K562 (cell line): ENCODE results near the gene DCTD. TPM values are rescaled to one million over a fixed set of nuclear protein-coding genes. Genes with fewer than 3 reads are reported as not detected.

ENCODE experiments used
- ATAC-seq: fragments of 200-7000 bp; cut with Tn5 transposase; 3 replicates; pipeline ENCODE4 v1.9.1; 2020; ENCODE audit warnings: moderate library complexity
- BruUV-seq: library from RNA; stranded (reverse); fragments of 400-500 nt; replicated peaks from 2 replicates; lab custom pipeline; 2021; lab: Mats Ljungman, UMichigan
- CTCF ChIA-PET: fragments of 300-600 bp; formaldehyde crosslinking; extraction: SDS; loops from one replicate; lab custom pipeline; 2021; ENCODE audit warnings: low intra/inter-chr PET ratio; lab: Yijun Ruan, JAX
- POLR2A ChIA-PET: fragments of 300-600, 350-650 bp; sonication (Branson Sonifier 250); formaldehyde crosslinking; extraction: SDS; loops from one replicate; lab custom pipeline; 2021; ENCODE audit warnings: antibody characterized with exemption, inconsistent platforms; lab: Yijun Ruan, JAX
- DNase-seq, 4 experiments: peaks; one replicate each; pipeline versions ENCODE4 v3.0.0 to v3.0.0-alpha.2; 2011 to 2018; ENCODE audit warnings: low spot score in 3 of 4, mixed read lengths in 3 of 4; ENCODE audit errors: extremely low read depth in 1 of 4
- FAIRE-seq: peaks from 2 replicates; lab custom pipeline; 2011; peaks lifted over from hg19 to GRCh38; lab: Jason Lieb, UNC
- H2AFZ ChIP-seq: 2 replicates; pipeline ENCODE4 v1.6.0; 2011; ENCODE audit warnings: low read depth, low read length, control low read depth, inconsistent platforms
- H3K27ac ChIP-seq: fragments of 200-600 bp; 3 replicates; pipeline ENCODE4 v1.8.0; 2011; ENCODE audit warnings: low read depth, mild to moderate bottlenecking, control low read depth, inconsistent platforms, low read length, moderate library complexity, mixed read lengths; ENCODE audit errors: extremely low read depth
- H3K27me3 ChIP-seq, 2 experiments: fragments of 300-600 bp in 1 of 2; 2 replicates in 1 of 2; 3 replicates in 1 of 2; pipeline versions ENCODE4 v1.6.0 to v1.8.0; 2011; ENCODE audit warnings: inconsistent platforms in 2 of 2, low read length in 2 of 2, mild to moderate bottlenecking in 1 of 2, mixed read lengths in 1 of 2, moderate library complexity in 1 of 2; ENCODE audit not compliant: control insufficient read depth in 2 of 2, insufficient read depth in 2 of 2
- H3K36me3 ChIP-seq: fragments of 300-600 bp; 3 replicates; pipeline ENCODE4 v1.8.0; 2011; ENCODE audit warnings: mild to moderate bottlenecking, low read length, inconsistent platforms; ENCODE audit not compliant: control insufficient read depth, insufficient read depth
- H3K4me1 ChIP-seq, 2 experiments: fragments of 200-600 bp in 1 of 2; replicated peaks in 1 of 2; 2 replicates in 1 of 2; 3 replicates in 1 of 2; pipeline versions ENCODE4 v1.5.1 to v1.8.0; 2011; ENCODE audit warnings: inconsistent platforms in 2 of 2, low read length in 2 of 2, mild to moderate bottlenecking in 1 of 2, mixed read lengths in 1 of 2, moderate library complexity in 1 of 2; ENCODE audit not compliant: control insufficient read depth in 2 of 2, insufficient read depth in 2 of 2
- H3K4me2 ChIP-seq: 2 replicates; pipeline ENCODE4 v1.6.1; 2011; ENCODE audit warnings: low read length, control low read depth, inconsistent platforms, mixed read lengths; ENCODE audit not compliant: insufficient read depth
- H3K4me3 ChIP-seq: fragments of 200-600 bp; sonication (generic), shearing (Covaris generic); 2 replicates; pipeline ENCODE4 v1.5.1; 2016; ENCODE audit warnings: control low read depth, inconsistent platforms
- H3K79me2 ChIP-seq: fragments of 200-600 bp; 3 replicates; pipeline ENCODE4 v1.8.0; 2011; ENCODE audit warnings: low read length, inconsistent platforms; ENCODE audit not compliant: control insufficient read depth, insufficient read depth
- H3K9ac ChIP-seq, 2 experiments: 2 replicates each; pipeline versions ENCODE4 v1.6.0 to v1.6.1; 2011; ENCODE audit warnings: low read depth in 2 of 2, low read length in 2 of 2, control low read depth in 1 of 2, inconsistent platforms in 1 of 2, mild to moderate bottlenecking in 1 of 2, mixed read lengths in 1 of 2; ENCODE audit not compliant: insufficient read depth in 1 of 2
- H3K9me1 ChIP-seq: one replicate; pipeline ENCODE4 v1.6.0; 2011; ENCODE audit warnings: inconsistent platforms, mild to moderate bottlenecking, low read length, moderate library complexity; ENCODE audit not compliant: control insufficient read depth, insufficient read depth
- H3K9me3 ChIP-seq: replicated peaks from 2 replicates; pipeline ENCODE4 v1.5.1; 2011; ENCODE audit warnings: low read depth, low read length, inconsistent platforms; ENCODE audit not compliant: control insufficient read depth, insufficient read depth
- H4K20me1 ChIP-seq: replicated peaks from 2 replicates; pipeline ENCODE4 v1.6.1; 2011; ENCODE audit warnings: low read length, inconsistent platforms, mixed read lengths; ENCODE audit not compliant: control insufficient read depth, insufficient read depth
- CEBPB ChIP-seq: fragments of 450-650 bp; IDR thresholded peaks from 2 replicates; pipeline ENCODE4 v1.6.1; 2016; ENCODE audit warnings: missing genetic modification characterization, missing compliant biosample characterization
- CEBPG ChIP-seq, 3 experiments: fragments of 200-800 bp in 1 of 3; sonication (Bioruptor generic) in 1 of 3; sonication (generic) in 1 of 3; formaldehyde crosslinking in 1 of 3; IDR thresholded peaks in 2 of 3; conservative IDR thresholded peaks in 1 of 3; 2 replicates each; pipeline versions ENCODE4 v1.6.1 to v1.8.0; 2016 to 2022; ENCODE audit warnings: missing compliant biosample characterization in 2 of 3, missing genetic modification characterization in 2 of 3, mild to moderate bottlenecking in 1 of 3, missing genetic modification reagents in 1 of 3
- ELF4 ChIP-seq: fragments of 450-650 bp; formaldehyde crosslinking; IDR thresholded peaks from 2 replicates; pipeline ENCODE4 v1.4.0; 2022; ENCODE audit warnings: missing genetic modification characterization
- ILF3 ChIP-seq: fragments of 450-650 bp; IDR thresholded peaks from 2 replicates; pipeline ENCODE4 v1.6.1; 2018; ENCODE audit warnings: antibody characterized with exemption, mild to moderate bottlenecking, moderate library complexity, borderline replicate concordance
- SMC3 ChIP-seq: conservative IDR thresholded peaks from 2 replicates; pipeline ENCODE4 v1.6.1; 2011; ENCODE audit warnings: low read depth, low read length, improper control_type of control experiment; ENCODE audit not compliant: insufficient read depth
- WGBS: fragments of 100-300 bp; shearing (Covaris generic); methylation state at CpG from one replicate; pipeline ENCODE4 v1.1.6; 2016; ENCODE audit warnings: low coverage, mixed read lengths; ENCODE audit not compliant: insufficient coverage; ENCODE audit errors: missing lambda C conversion rate; 5-methylcytosine and 5-hydroxymethylcytosine counted together
- in situ Hi-C: fragments of 300-500 bp; cut with MboI; formaldehyde crosslinking; loops from 4 replicates; pipeline ENCODE4 v1.15.0; 2018; ENCODE audit warnings: inconsistent platforms, mixed read lengths
- intact Hi-C: fragments of 100-400 bp; cut with micrococcal nuclease; formaldehyde crosslinking; loops from 2 replicates; pipeline ENCODE4 v1.14.2; 2022
- polyA plus RNA-seq, 8 experiments: library from polyadenylated mRNA; depleted of rRNA in 4 of 8; stranded (reverse) in 5 of 8; unstranded in 3 of 8; fragments of >200 nt; fragmentation: Nextera tagmentation in 2 of 8; fragmentation: Illumina TruSeq in 1 of 8; extraction: Ambion mirVana in 2 of 8; extraction: Trizol in 1 of 8; gene quantifications; 2 replicates each; pipeline versions ENCODE4 v1.2.1 to v1.2.3, GENCODE V29; 2011 to 2014; ENCODE audit warnings: inconsistent platforms in 1 of 8, missing spikeins in 1 of 8
- total RNA-seq, 7 experiments: library from RNA; depleted of rRNA in 6 of 7; stranded (reverse); fragments of >200 nt in 6 of 7; fragmentation: Illumina TruSeq in 2 of 7; extraction: Trizol in 2 of 7; gene quantifications; 2 replicates each; pipeline versions ENCODE4 v1.2.1 to v1.2.3, GENCODE V29; 2011 to 2021; ENCODE audit warnings: low replicate concordance in 1 of 7

Gene DCTD
- total and polyA plus RNA-seq, 9 of the 15 experiments (the other 6 are each of a cell fraction or from before 2014, with no cell fraction given), result 38.7 to 114 (median 76.5) TPM

GRCh38 chr4:182931691-182932345 is 14.6 kb upstream of the DCTD start:
- no peak overlapping the region for H3K9ac ChIP-seq
- H3K4me3 ChIP-seq, result no peak overlapping the region
- intact Hi-C loops (no loop called here), in situ Hi-C loops (loop anchor here (5.0 kb wide), 2 partner anchors 140 to 320 kb away; no protein-coding TSS in a partner anchor)
- TF ChIP-seq CEBPB (tag) (peak; percentile 26; the same call in 1 of the 2 replicates), ILF3 (no peak), CEBPG (CRISPR knock-in tag; IDR thresholded peaks at IDR 0.05) (no peak), CEBPG (tag; conservative IDR thresholded peaks at IDR 0.05 in 1 of 2, IDR thresholded peaks at IDR 0.05 in 1 of 2) (peak; percentile 17 to 37; a peak in 1 of 4 replicates)
- 20% methylated on average over 5 of the region's 5 CpGs for WGBS
- H3K36me3 ChIP-seq, result no peaks in the 10 kb centered on the region
- no peak overlapping the region for H3K27ac ChIP-seq
- H3K9me1 ChIP-seq, result no peaks in the 10 kb centered on the region
- H3K79me2 ChIP-seq, result no peaks in the 10 kb centered on the region
- no peak overlapping the region for H3K4me2 ChIP-seq
- DNase-seq, result no peak
- ChIA-PET CTCF (no interaction called here), POLR2A (no interaction called here)
- H4K20me1 ChIP-seq, result no peaks in the 10 kb centered on the region
- no peak for ATAC-seq
- no peak overlapping the region for H2AFZ ChIP-seq
- BruUV-seq, result no TSS peak
- no peaks in the 10 kb centered on the region for H3K4me1 ChIP-seq
- no peak for FAIRE-seq
- peaks cover 0 to 9% of the 10 kb centered on the region in 2 experiments; a peak in 1 of 5 replicates for H3K27me3 ChIP-seq
- H3K9me3 ChIP-seq, result no peaks in the 10 kb centered on the region

DNA sequence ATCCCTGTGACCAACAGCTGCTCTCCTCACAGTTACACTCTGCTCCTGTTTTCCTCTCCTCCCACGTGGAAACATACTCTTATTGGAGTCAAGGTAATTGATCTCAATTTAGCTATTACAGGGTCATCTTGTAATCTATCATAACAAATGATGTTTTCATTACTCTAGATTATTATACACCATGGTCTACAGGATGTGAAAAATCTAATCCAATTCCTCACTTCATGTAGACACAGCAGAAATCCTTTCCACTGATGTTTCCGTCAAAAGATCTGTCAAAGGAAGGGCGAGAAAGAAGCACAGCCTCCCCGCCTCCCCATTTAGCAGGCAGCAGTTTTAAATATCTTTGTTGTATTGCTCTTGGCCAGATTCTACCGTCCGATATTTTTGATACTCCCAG is 13.7 kb upstream of the DCTD start:
- no peak overlapping the region for H2AFZ ChIP-seq
- no peak overlapping the region for H3K9ac ChIP-seq
- ChIA-PET CTCF (no interaction called here), POLR2A (no interaction called here)
- H3K4me3 ChIP-seq, result no peak overlapping the region
- ATAC-seq (no peak), FAIRE-seq (no peak), DNase-seq (no peak)
- no peaks in the 10 kb centered on the region for H3K9me3 ChIP-seq
- in situ Hi-C loops, result loop anchor here (5.0 kb wide), 2 partner anchors 141 to 321 kb away; no protein-coding TSS in a partner anchor
- peaks cover 0 to 9% of the 10 kb centered on the region in 2 experiments; a peak in 1 of 5 replicates for H3K27me3 ChIP-seq
- H3K4me1 ChIP-seq, result no peaks in the 10 kb centered on the region
- no peaks in the 10 kb centered on the region for H3K36me3 ChIP-seq
- H3K27ac ChIP-seq, result no peak overlapping the region
- no TSS peak for BruUV-seq
- intact Hi-C loops, result no loop called here
- H3K4me2 ChIP-seq, result no peak overlapping the region
- H4K20me1 ChIP-seq, result no peaks in the 10 kb centered on the region
- 34% methylated on average over 6 of the region's 6 CpGs for WGBS
- TF ChIP-seq ELF4 (CRISPR knock-in tag) (no peak), SMC3 (no peak)
- no peaks in the 10 kb centered on the region for H3K79me2 ChIP-seq
- no peaks in the 10 kb centered on the region for H3K9me1 ChIP-seq
